Measurements from ENCODE around the gene FLT4. TPM values are rescaled to one million over a fixed set of nuclear protein-coding genes. Genes with fewer than 3 reads are reported as not detected.

FLT4 gene
- total and polyA plus RNA-seq, 2 of the 13 experiments (the other 11 are each of a cell fraction or from before 2014, with no cell fraction given) = not detected

DNA sequence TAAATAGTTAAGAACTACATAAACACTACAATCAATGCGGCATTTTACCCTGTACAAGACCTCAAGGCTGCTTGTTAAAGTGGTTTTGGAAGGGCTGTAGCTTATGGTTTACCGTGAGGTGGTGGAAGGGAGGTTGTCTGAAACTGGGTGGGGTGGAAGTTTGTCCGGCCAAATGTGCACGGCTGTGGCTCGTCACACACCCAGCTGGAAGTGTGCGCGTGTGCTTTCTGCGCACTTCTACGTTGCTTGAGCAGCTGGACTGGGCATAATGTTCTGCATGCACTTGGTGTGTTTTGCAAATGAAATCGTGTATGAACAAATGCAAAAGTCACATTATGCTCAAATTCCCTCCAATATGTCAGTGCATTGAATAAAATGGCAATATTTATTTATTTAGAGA, 17.4 kb upstream of the FLT4 start (continued):
- TF ChIP-seq TCF12 (IDR thresholded peaks at IDR 0.05) (no peak), TCF12 (CRISPR knock-in tag; IDR thresholded peaks at IDR 0.05) (no peak), POLR2AphosphoS5 (IDR thresholded peaks at IDR 0.05; ENCODE audit: low read depth, low read length) (no peak), ZNF703 (CRISPR knock-in tag; IDR thresholded peaks at IDR 0.05; ENCODE audit: borderline replicate concordance) (no peak)
- TF ChIP-seq, protein P1, sequence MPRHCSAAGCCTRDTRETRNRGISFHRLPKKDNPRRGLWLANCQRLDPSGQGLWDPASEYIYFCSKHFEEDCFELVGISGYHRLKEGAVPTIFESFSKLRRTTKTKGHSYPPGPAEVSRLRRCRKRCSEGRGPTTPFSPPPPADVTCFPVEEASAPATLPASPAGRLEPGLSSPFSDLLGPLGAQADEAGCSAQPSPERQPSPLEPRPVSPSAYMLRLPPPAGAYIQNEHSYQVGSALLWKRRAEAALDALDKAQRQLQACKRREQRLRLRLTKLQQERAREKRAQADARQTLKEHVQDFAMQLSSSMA (CRISPR knock-in tag; IDR thresholded peaks at IDR 0.05) = no peak

DNA sequence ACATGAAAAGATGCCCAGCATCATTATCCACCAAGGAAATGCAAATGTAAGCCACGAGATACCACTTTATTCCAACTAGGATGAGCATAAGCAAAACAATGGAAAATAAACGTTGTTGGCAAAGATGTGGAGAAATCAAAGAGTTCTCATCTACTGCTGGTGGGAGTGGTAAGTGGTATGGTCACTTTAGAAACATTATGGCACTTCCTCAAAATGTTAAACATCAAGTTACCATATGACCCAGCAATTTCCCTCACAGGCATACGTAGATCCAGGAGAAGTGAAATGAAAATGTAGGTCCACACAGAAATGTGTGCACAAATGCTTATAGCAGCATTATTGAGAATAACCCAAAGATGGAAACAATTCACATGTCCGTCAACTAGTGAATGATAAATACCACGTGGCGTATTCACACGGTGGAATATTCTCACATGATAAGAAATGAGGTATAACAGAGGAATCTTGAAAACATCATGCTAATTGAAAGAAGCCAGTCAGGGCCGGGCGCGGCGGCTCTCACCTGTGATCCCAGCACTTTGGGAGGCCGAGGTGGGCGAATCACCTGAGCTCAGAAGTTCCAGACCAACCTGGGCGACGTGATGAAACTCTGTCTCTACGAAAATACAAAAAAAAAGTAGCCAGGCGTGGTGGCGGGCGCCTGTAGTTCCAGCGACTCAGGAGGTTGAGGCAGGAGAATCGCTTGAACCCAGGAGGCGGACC, 16.4 kb upstream of the FLT4 start:
- intact Hi-C loops (cut with micrococcal nuclease; ENCODE audit: unreplicated experiment) = no loop called here
- no peak for FAIRE-seq
- peaks cover 0 to 14% of the 10 kb centered on the region in 2 experiments; a peak in 2 of 5 replicates for H3K27me3 ChIP-seq (ENCODE audit: control insufficient read depth in 1 of 2, insufficient read depth in 2 of 2, low read length in 2 of 2)
- 34% methylated on average over 22 of the region's 22 CpGs for WGBS (ENCODE audit: low lambda C conversion rate)
- no peaks in the 10 kb centered on the region for H4K20me1 ChIP-seq (ENCODE audit: insufficient read depth, low read length)
- no peak overlapping the region for H3K4me3 ChIP-seq (replicated peaks in 1 of 3; ENCODE audit: insufficient read depth in 1 of 3, low read depth in 2 of 3, low read length in 3 of 3)
- no peaks in the 10 kb centered on the region for H3K79me2 ChIP-seq (ENCODE audit: insufficient read depth, low read length)
- ChIA-PET CTCF (ENCODE audit: low intra/inter-chr PET ratio, low total read pairs) (no interaction called here), POLR2A (no interaction called here)
- in situ Hi-C loops (cut with HindIII; ENCODE audit: extremely low pct_ligation_motif_present, low pct_unique_long_range_greater_than_20kb) = loop anchor here (5.0 kb wide), 1 partner anchor 54 kb away; no protein-coding TSS in a partner anchor
- no peak overlapping the region for H3K27ac ChIP-seq (ENCODE audit: extremely low read length, insufficient read depth, low read length)
- H2AFZ ChIP-seq (ENCODE audit: low read length) = no peak overlapping the region
- no peak for TF ChIP-seq PCBP2 (optimal IDR thresholded peaks at IDR 0.05; ENCODE audit: low read depth, low read length, poor library complexity, severe bottlenecking)
- TF ChIP-seq, protein P2, sequence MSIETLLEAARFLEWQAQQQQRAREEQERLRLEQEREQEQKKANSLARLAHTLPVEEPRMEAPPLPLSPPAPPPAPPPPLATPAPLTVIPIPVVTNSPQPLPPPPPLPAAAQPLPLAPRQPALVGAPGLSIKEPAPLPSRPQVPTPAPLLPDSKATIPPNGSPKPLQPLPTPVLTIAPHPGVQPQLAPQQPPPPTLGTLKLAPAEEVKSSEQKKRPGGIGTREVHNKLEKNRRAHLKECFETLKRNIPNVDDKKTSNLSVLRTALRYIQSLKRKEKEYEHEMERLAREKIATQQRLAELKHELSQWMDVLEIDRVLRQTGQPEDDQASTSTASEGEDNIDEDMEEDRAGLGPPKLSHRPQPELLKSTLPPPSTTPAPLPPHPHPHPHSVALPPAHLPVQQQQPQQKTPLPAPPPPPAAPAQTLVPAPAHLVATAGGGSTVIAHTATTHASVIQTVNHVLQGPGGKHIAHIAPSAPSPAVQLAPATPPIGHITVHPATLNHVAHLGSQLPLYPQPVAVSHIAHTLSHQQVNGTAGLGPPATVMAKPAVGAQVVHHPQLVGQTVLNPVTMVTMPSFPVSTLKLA (IDR thresholded peaks at IDR 0.05) = peak; percentile 97
- no peaks in the 10 kb centered on the region for H3K36me3 ChIP-seq (replicated peaks in 1 of 2; ENCODE audit: control insufficient read depth in 1 of 2, insufficient read depth in 2 of 2, low read length in 2 of 2)
- ATAC-seq = no peak
- no peak overlapping the region for H3K9ac ChIP-seq (ENCODE audit: insufficient read depth, low read depth, low read length)
- H3K4me2 ChIP-seq (ENCODE audit: low read depth, low read length) = no peak overlapping the region
- no TSS peak for BruUV-seq (replicated peaks)
- H3K9me3 ChIP-seq (ENCODE audit: low read length) = no peaks in the 10 kb centered on the region
- peaks cover 24% of the 10 kb centered on the region for H3K4me1 ChIP-seq (ENCODE audit: insufficient read depth, low read length)
- DNase-seq (ENCODE audit: low spot score) = no peak
